HUES64 (cell line): ENCODE data around the gene MACF1.
"Not testable (repeated sequence)": the region's sequence is repeated elsewhere in the genome, so short reads cannot be mapped to it uniquely, and the experiment has no call there.

Experiments
- H3K27ac ChIP-seq: 2 replicates; pipeline ENCODE4 v1.7.0; 2013; ENCODE audit warnings: low read depth, low read length, inconsistent platforms
- H3K27me3 ChIP-seq: 2 replicates; pipeline ENCODE4 v1.6.1; 2013; ENCODE audit warnings: mild to moderate bottlenecking, low read length; ENCODE audit not compliant: insufficient read depth
- H3K36me3 ChIP-seq: 2 replicates; pipeline ENCODE4 v1.6.1; 2013; ENCODE audit warnings: mild to moderate bottlenecking, low read length; ENCODE audit not compliant: insufficient read depth
- H3K4me1 ChIP-seq: 2 replicates; pipeline ENCODE4 v1.6.1; 2013; ENCODE audit warnings: mild to moderate bottlenecking, low read length, moderate library complexity; ENCODE audit not compliant: insufficient read depth
- H3K4me3 ChIP-seq: 2 replicates; pipeline ENCODE4 v1.5.1; 2013; ENCODE audit warnings: mild to moderate bottlenecking, low read length, moderate library complexity
- H3K9ac ChIP-seq: 2 replicates; pipeline ENCODE4 v1.6.1; 2013; ENCODE audit warnings: mild to moderate bottlenecking, low read depth, low read length
- H3K9me3 ChIP-seq: 2 replicates; pipeline ENCODE4 v1.6.1; 2013; ENCODE audit warnings: low read depth, low read length; ENCODE audit not compliant: insufficient read depth
- WGBS: fragments of 150-250, 120-280 bp; methylation state at CpG from one replicate; pipeline ENCODE4 v1.1.7; 2013; ENCODE audit warnings: missing lambda C conversion rate; 5-methylcytosine and 5-hydroxymethylcytosine counted together

The MACF1 gene

DNA sequence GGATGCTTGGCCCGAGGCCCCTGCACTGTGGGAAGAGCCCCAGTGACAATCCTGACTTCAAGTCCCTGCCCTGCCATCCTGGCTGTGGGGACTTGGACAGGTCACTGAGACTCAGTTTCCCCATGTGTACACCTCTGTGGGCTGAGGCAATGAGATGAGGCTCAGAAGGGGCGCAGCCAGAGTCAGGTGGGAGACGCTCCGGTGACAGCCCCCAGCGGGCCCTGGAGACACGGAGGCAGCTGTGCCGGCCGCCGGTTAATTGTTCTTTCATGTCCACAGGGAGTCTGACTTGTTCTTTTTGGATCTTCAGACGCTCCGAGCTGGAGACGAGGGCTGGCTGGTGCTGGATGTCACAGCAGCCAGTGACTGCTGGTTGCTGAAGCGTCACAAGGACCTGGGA, 307.0 kb downstream of the MACF1 start:
- peaks cover 17% of the 10 kb centered on the region for H3K27me3 ChIP-seq
- WGBS, result 77% methylated on average over 4 of the region's 13 CpGs

DNA sequence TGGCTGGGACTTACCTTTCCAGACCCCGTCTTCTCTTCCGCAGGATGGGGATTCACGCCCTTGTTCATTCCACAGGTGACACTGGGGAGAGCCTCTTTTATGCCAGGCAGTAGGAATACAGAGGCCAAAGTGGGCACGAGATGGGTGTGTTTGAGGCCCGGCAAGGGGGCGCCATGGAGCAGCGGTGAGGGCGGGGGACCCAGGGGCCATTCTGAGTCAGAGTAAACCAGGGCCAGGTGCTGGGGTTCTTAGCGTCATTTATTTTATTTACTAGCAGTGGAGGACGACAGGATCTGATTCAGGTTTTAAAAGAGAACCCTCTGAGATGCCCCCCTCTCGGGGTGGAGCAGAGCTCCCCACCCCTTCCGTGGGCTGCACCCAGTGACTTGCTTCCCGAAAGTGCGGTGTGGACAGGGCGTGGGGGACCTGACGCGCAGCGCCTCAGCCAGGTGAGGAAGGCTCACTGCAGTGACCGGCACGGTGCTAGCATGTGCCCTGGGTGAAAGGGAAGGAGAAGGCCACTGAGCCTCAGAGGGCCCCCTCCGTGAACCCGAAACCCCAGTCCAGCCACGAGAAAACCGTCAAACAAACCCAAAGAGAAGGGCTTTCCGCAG, 307.8 kb downstream of the MACF1 start:
- not testable (repeated sequence) for H3K9me3 ChIP-seq, H3K9ac ChIP-seq
- 80% methylated on average over 1 of the region's 25 CpGs for WGBS

More for the DNA sequence above, 307.0 kb downstream of the MACF1 start:
- not testable (repeated sequence) for H3K4me3 ChIP-seq, H3K27ac ChIP-seq, H3K9me3 ChIP-seq, H3K9ac ChIP-seq, H3K36me3 ChIP-seq, H3K4me1 ChIP-seq

DNA sequence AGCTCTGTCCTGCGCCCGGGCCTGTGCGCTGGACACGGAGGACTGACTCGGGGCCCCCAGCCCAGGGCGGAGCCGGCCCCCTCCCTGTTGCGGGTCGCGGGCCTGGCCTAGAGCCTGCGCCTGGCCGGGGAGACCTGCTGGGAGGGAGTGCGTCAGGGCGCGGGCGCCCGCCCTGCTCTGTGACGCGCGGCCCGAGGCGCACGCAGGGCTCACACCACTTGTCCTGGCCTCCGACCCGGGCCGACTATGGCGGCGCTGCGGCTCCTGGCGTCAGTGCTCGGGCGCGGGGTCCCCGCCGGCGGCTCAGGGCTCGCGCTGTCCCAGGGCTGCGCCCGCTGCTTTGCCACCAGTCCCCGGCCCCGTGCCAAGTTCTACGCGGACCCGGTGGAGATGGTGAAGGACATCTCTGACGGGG, 310.2 kb downstream of the MACF1 start:
- not testable (repeated sequence) for H3K9ac ChIP-seq, H3K9me3 ChIP-seq, H3K4me1 ChIP-seq, H3K27ac ChIP-seq, H3K36me3 ChIP-seq
- WGBS, result 5% methylated on average over 21 of the region's 46 CpGs
- Histone ChIP-seq H3K27me3 (peaks cover 19% of the 10 kb centered on the region), H3K4me3 (peak overlapping the region; percentile 43)

More for the DNA sequence above, 307.8 kb downstream of the MACF1 start:
- peaks cover 19% of the 10 kb centered on the region for H3K27me3 ChIP-seq
- H3K36me3 ChIP-seq, H3K27ac ChIP-seq, H3K4me1 ChIP-seq, H3K4me3 ChIP-seq: not testable (repeated sequence)

DNA sequence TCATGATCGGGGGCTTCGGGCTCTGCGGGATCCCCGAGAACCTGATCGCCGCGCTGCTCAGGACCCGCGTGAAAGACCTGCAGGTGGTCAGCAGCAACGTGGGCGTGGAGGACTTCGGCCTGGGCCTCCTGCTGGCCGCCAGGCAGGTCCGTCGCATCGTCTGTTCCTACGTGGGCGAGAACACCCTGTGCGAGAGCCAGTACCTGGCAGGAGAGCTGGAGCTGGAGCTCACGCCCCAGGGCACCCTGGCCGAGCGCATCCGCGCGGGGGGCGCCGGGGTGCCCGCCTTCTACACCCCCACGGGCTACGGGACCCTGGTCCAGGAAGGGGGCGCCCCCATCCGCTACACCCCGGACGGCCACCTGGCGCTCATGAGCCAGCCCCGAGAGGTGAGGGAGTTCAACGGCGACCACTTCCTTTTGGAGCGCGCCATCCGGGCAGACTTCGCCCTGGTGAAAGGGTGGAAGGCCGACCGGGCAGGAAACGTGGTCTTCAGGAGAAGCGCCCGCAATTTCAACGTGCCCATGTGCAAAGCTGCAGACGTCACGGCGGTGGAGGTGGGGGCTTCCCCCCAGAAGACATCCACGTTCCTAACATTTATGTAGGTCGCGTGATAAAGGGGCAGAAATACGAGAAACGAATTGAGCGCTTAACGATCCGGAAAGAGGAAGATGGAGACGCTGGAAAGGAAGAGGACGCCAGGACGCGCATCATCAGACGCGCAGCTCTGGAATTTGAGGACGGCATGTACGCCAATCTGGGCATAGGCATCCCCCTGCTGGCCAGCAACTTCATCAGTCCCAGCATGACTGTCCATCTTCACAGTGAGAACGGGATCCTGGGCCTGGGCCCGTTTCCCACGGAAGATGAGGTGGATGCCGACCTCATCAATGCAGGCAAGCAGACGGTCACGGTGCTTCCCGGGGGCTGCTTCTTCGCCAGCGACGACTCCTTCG, 310.9 kb downstream of the MACF1 start:
- H3K36me3 ChIP-seq, H3K4me1 ChIP-seq, H3K9me3 ChIP-seq, H3K9ac ChIP-seq, H3K27ac ChIP-seq: not testable (repeated sequence)
- WGBS, result 65% methylated on average over 17 of the region's 78 CpGs
- peaks cover 19% of the 10 kb centered on the region for H3K27me3 ChIP-seq
- H3K4me3 ChIP-seq, result peak overlapping the region; percentile 44

- H3K4me3 ChIP-seq, H3K27ac ChIP-seq, H3K4me1 ChIP-seq, H3K9ac ChIP-seq, H3K36me3 ChIP-seq, H3K9me3 ChIP-seq: not testable (repeated sequence)
- WGBS, result no CpG with 5 or more reads among the region's 4 CpGs
- H3K27me3 ChIP-seq, result peaks cover 19% of the 10 kb centered on the region
Observed at GRCh38 chr1:39516841-39517240, 312.3 kb downstream of the MACF1 start.

DNA sequence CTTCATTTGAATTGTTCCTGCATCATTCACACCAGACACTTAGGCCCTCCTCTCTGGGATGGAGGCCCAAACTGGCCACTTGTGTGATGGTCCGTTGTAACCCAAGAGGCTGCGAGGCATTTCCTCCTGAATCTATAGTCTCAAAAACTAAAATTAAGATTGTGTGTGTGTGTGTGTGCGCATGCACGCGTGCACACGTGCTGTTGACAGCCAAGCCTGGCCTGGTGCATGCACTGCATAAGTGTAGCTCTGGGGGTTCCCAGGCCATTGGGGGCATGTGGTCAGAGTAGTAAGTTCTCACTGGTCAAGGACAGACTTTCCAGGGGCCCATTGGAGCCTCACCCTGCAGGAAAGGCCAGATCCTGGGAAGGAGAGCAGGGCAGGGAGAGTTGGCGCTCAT, 313.4 kb downstream of the MACF1 start:
- H3K27ac ChIP-seq, H3K9me3 ChIP-seq, H3K4me3 ChIP-seq, H3K36me3 ChIP-seq, H3K9ac ChIP-seq, H3K4me1 ChIP-seq: not testable (repeated sequence)
- peaks cover 19% of the 10 kb centered on the region for H3K27me3 ChIP-seq
- 88% methylated on average over 6 of the region's 7 CpGs for WGBS

- not testable (repeated sequence) for H3K9ac ChIP-seq, H3K9me3 ChIP-seq, H3K27ac ChIP-seq, H3K4me1 ChIP-seq, H3K36me3 ChIP-seq, H3K4me3 ChIP-seq
- 85% methylated on average over 2 of the region's 5 CpGs for WGBS
- peaks cover 12% of the 10 kb centered on the region for H3K27me3 ChIP-seq
Observed at GRCh38 chr1:39519376-39519775, 314.9 kb downstream of the MACF1 start.

DNA sequence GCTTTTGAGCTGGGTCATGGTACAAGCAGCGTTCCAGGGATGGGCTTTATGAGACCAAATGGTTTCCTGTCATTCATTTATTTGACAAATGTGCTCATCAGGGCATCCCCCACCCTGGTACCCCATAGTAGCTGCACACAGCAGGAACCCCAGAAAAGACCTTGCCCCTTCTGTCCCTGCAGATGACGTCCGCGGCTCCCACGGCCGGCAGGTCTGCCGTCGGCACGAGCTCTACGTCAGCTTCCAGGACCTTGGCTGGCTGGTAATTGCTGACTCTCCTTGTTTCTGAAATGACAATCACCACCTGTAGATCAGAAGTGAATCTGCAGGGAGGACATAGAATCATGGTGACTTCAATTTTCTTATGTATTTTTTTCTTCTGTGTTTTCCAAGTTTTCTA, 317.7 kb downstream of the MACF1 start:
- not testable (repeated sequence) for H3K36me3 ChIP-seq, H3K9ac ChIP-seq, H3K27ac ChIP-seq, H3K4me3 ChIP-seq, H3K9me3 ChIP-seq, H3K27me3 ChIP-seq, H3K4me1 ChIP-seq
- 80% methylated on average over 10 of the region's 10 CpGs for WGBS

GRCh38 chr1:39522661-39523567, 318.4 kb downstream of the MACF1 start:
- 84% methylated on average over 28 of the region's 29 CpGs for WGBS
- Histone ChIP-seq H3K9ac (no peak overlapping the region), H3K9me3 (no peaks in the 10 kb centered on the region), H3K4me3 (no peak overlapping the region), H3K4me1 (no peaks in the 10 kb centered on the region), H3K27ac (no peak overlapping the region), H3K27me3 (no peaks in the 10 kb centered on the region), H3K36me3 (peaks cover 4% of the 10 kb centered on the region; the same call in 1 of the 2 replicates)

- Histone ChIP-seq H3K4me1 (no peaks in the 10 kb centered on the region), H3K9ac (no peak overlapping the region), H3K9me3 (no peaks in the 10 kb centered on the region), H3K4me3 (no peak overlapping the region), H3K36me3 (peaks cover 6% of the 10 kb centered on the region; the same call in 1 of the 2 replicates), H3K27me3 (no peaks in the 10 kb centered on the region), H3K27ac (no peak overlapping the region)
- WGBS, result 87% methylated on average over 6 of the region's 6 CpGs
Observed at GRCh38 chr1:39524171-39524570, 319.7 kb downstream of the MACF1 start.
